ENCODE measurements around the gene BCL11A. TPM values are rescaled to one million over a fixed set of nuclear protein-coding genes. Genes with fewer than 3 reads are reported as not detected.

The BCL11A gene
- total RNA-seq, 1 experiment from 2014 or later = 0.33 TPM

DNA sequence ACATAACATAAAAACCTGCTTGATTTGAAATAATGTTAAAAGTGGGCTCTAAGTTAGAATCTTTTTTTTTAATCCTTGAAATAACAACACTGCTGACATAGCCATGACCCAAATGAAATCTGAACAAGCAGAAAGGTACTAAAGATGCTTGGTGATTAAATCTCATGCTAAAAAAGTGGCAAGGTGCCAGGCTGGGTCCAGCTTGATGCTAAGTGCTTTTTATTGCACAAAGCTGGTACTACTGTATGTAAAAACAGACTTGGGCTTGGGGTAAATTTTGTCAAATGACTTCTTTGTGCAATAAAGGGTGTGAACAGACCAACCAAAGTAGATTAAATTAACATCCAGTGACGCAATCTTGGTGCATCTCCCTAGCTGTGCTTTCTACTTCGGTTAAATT lies 13.4 kb downstream of the BCL11A start:
- Histone ChIP-seq H3K9me3 (ENCODE audit: control insufficient read depth, insufficient read depth, low read depth, low read length) (no peaks in the 10 kb centered on the region), H3K27ac (ENCODE audit: low read length) (no peak overlapping the region), H3K4me3 (ENCODE audit: low read depth in 2 of 2, low read length in 2 of 2) (no peak overlapping the region), H3K4me1 (ENCODE audit: control insufficient read depth, insufficient read depth, low read length) (no peaks in the 10 kb centered on the region), H3K27me3 (ENCODE audit: control insufficient read depth, insufficient read depth, low read length) (peaks cover 25% of the 10 kb centered on the region), H3K36me3 (ENCODE audit: control insufficient read depth, insufficient read depth, low read length) (no peaks in the 10 kb centered on the region)
- DNase-seq (ENCODE audit: low read depth, low spot score) (no peak), ATAC-seq (no peak)
- intact Hi-C loops (cut with micrococcal nuclease; ENCODE audit: unreplicated experiment) = no loop called here
- ChIA-PET POLR2A (no interaction called here), CTCF (no interaction called here)
- in situ Hi-C loops (cut with HindIII; ENCODE audit: low pct_unique_long_range_greater_than_20kb, low sequenced_read_pairs) = no loop called here
- BruUV-seq (replicated peaks) = no TSS peak
- TF ChIP-seq POLR2AphosphoS5 (IDR thresholded peaks at IDR 0.05; ENCODE audit: low read depth, low read length) (no peak), SIN3A (IDR thresholded peaks at IDR 0.05; ENCODE audit: borderline replicate concordance, insufficient read depth, low read depth, low read length) (no peak), TCF7L2 (IDR thresholded peaks at IDR 0.05; ENCODE audit: low read depth, low read length) (no peak)
- TF ChIP-seq, protein P1, sequence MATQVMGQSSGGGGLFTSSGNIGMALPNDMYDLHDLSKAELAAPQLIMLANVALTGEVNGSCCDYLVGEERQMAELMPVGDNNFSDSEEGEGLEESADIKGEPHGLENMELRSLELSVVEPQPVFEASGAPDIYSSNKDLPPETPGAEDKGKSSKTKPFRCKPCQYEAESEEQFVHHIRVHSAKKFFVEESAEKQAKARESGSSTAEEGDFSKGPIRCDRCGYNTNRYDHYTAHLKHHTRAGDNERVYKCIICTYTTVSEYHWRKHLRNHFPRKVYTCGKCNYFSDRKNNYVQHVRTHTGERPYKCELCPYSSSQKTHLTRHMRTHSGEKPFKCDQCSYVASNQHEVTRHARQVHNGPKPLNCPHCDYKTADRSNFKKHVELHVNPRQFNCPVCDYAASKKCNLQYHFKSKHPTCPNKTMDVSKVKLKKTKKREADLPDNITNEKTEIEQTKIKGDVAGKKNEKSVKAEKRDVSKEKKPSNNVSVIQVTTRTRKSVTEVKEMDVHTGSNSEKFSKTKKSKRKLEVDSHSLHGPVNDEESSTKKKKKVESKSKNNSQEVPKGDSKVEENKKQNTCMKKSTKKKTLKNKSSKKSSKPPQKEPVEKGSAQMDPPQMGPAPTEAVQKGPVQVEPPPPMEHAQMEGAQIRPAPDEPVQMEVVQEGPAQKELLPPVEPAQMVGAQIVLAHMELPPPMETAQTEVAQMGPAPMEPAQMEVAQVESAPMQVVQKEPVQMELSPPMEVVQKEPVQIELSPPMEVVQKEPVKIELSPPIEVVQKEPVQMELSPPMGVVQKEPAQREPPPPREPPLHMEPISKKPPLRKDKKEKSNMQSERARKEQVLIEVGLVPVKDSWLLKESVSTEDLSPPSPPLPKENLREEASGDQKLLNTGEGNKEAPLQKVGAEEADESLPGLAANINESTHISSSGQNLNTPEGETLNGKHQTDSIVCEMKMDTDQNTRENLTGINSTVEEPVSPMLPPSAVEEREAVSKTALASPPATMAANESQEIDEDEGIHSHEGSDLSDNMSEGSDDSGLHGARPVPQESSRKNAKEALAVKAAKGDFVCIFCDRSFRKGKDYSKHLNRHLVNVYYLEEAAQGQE (IDR thresholded peaks at IDR 0.05; ENCODE audit: insufficient read depth in 1 of 2, low read depth in 2 of 2, low read length in 1 of 2) = no peak
- TF ChIP-seq, protein P2, sequence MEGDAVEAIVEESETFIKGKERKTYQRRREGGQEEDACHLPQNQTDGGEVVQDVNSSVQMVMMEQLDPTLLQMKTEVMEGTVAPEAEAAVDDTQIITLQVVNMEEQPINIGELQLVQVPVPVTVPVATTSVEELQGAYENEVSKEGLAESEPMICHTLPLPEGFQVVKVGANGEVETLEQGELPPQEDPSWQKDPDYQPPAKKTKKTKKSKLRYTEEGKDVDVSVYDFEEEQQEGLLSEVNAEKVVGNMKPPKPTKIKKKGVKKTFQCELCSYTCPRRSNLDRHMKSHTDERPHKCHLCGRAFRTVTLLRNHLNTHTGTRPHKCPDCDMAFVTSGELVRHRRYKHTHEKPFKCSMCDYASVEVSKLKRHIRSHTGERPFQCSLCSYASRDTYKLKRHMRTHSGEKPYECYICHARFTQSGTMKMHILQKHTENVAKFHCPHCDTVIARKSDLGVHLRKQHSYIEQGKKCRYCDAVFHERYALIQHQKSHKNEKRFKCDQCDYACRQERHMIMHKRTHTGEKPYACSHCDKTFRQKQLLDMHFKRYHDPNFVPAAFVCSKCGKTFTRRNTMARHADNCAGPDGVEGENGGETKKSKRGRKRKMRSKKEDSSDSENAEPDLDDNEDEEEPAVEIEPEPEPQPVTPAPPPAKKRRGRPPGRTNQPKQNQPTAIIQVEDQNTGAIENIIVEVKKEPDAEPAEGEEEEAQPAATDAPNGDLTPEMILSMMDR (IDR thresholded peaks at IDR 0.05) = no peak

- CTCF ChIA-PET = no interaction called here
- Histone ChIP-seq H3K4me3 (ENCODE audit: low read depth in 2 of 2, low read length in 2 of 2) (no peak overlapping the region), H3K27me3 (ENCODE audit: control insufficient read depth, insufficient read depth, low read length) (peaks cover 25% of the 10 kb centered on the region), H3K4me1 (ENCODE audit: control insufficient read depth, insufficient read depth, low read length) (no peaks in the 10 kb centered on the region), H3K27ac (ENCODE audit: low read length) (no peak overlapping the region), H3K36me3 (ENCODE audit: control insufficient read depth, insufficient read depth, low read length) (no peaks in the 10 kb centered on the region), H3K9me3 (ENCODE audit: control insufficient read depth, insufficient read depth, low read depth, low read length) (no peaks in the 10 kb centered on the region)
- TF ChIP-seq, protein P2 (IDR thresholded peaks at IDR 0.05) = no peak
- TF ChIP-seq SIN3A (IDR thresholded peaks at IDR 0.05; ENCODE audit: borderline replicate concordance, insufficient read depth, low read depth, low read length) = no peak
- no peak for TF ChIP-seq POLR2AphosphoS5 (IDR thresholded peaks at IDR 0.05; ENCODE audit: low read depth, low read length)
- no peak for TF ChIP-seq TCF7L2 (IDR thresholded peaks at IDR 0.05; ENCODE audit: low read depth, low read length)
- TF ChIP-seq, protein P1 (IDR thresholded peaks at IDR 0.05; ENCODE audit: insufficient read depth in 1 of 2, low read depth in 2 of 2, low read length in 1 of 2) = no peak
- ATAC-seq (no peak), DNase-seq (ENCODE audit: low read depth, low spot score) (no peak)
- in situ Hi-C loops (cut with HindIII; ENCODE audit: low pct_unique_long_range_greater_than_20kb, low sequenced_read_pairs) (no loop called here), intact Hi-C loops (cut with micrococcal nuclease; ENCODE audit: unreplicated experiment) (no loop called here)
- POLR2A ChIA-PET = interaction anchor here (0.5 to 0.6 kb wide), 2 partner anchors 30 to 221 kb away, joined by 3 to 6 read pairs; no protein-coding TSS in a partner anchor
- no TSS peak for BruUV-seq (replicated peaks)
Measured at GRCh38 chr2:60539140-60539539, 14.3 kb downstream of the BCL11A start.
